HL-60 (cell line): ENCODE results near the gene NET1.
A peak's percentile ranks its signal among the peaks of the same experiment; 100 is the strongest.

Experiments used
- DNase-seq, 2 experiments: peaks; one replicate each; pipeline ENCODE4 v3.0.0-alpha.2; 2010 to 2020; ENCODE audit warnings: low read depth in 1 of 2, low spot score in 1 of 2
- H3K27ac ChIP-seq: fragments of 250-450 bp; sonication (Bioruptor Pico); replicated peaks from 2 replicates; pipeline ENCODE4 v1.5.1; 2020; ENCODE audit warnings: mild to moderate bottlenecking, moderate library complexity
- H3K27me3 ChIP-seq: fragments of 250-450 bp; sonication (Bioruptor Pico); 2 replicates; pipeline ENCODE4 v1.5.1; 2021; ENCODE audit warnings: mild to moderate bottlenecking, moderate library complexity; ENCODE audit not compliant: insufficient read depth, poor library complexity, severe bottlenecking
- H3K4me3 ChIP-seq: replicated peaks from 2 replicates; pipeline ENCODE4 v1.5.1; 2011; ENCODE audit warnings: mild to moderate bottlenecking, control low read depth, low read length; ENCODE audit not compliant: insufficient read depth
- GABPA ChIP-seq: IDR thresholded peaks from 2 replicates; pipeline ENCODE4 v1.6.1; 2012; ENCODE audit warnings: low read depth
- POLR2AphosphoS5 ChIP-seq: IDR thresholded peaks from 2 replicates; pipeline ENCODE4 v1.6.1; 2012; ENCODE audit warnings: low read depth
- REST ChIP-seq: IDR thresholded peaks from 2 replicates; pipeline ENCODE4 v1.6.1; 2012; ENCODE audit warnings: low read depth; ENCODE audit not compliant: insufficient replicate concordance
- SPI1 ChIP-seq: IDR thresholded peaks from 2 replicates; pipeline ENCODE4 v1.6.1; 2012; ENCODE audit warnings: low read depth, mild to moderate bottlenecking, borderline replicate concordance
- TF ChIP-seq, protein P1 (sequence below): IDR thresholded peaks from one replicate; pipeline ENCODE4 v1.5.1; 2011; ENCODE audit warnings: low read length, control low read depth, inconsistent platforms; ENCODE audit not compliant: insufficient read depth

Gene NET1

GRCh38 chr10:5434017-5434753 lies 21.8 kb downstream of the NET1 start:
- TF ChIP-seq REST (no peak), GABPA (no peak), SPI1 (no peak), POLR2AphosphoS5 (no peak)
- TF ChIP-seq, protein P1, sequence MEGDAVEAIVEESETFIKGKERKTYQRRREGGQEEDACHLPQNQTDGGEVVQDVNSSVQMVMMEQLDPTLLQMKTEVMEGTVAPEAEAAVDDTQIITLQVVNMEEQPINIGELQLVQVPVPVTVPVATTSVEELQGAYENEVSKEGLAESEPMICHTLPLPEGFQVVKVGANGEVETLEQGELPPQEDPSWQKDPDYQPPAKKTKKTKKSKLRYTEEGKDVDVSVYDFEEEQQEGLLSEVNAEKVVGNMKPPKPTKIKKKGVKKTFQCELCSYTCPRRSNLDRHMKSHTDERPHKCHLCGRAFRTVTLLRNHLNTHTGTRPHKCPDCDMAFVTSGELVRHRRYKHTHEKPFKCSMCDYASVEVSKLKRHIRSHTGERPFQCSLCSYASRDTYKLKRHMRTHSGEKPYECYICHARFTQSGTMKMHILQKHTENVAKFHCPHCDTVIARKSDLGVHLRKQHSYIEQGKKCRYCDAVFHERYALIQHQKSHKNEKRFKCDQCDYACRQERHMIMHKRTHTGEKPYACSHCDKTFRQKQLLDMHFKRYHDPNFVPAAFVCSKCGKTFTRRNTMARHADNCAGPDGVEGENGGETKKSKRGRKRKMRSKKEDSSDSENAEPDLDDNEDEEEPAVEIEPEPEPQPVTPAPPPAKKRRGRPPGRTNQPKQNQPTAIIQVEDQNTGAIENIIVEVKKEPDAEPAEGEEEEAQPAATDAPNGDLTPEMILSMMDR: peak; percentile 3

DNA sequence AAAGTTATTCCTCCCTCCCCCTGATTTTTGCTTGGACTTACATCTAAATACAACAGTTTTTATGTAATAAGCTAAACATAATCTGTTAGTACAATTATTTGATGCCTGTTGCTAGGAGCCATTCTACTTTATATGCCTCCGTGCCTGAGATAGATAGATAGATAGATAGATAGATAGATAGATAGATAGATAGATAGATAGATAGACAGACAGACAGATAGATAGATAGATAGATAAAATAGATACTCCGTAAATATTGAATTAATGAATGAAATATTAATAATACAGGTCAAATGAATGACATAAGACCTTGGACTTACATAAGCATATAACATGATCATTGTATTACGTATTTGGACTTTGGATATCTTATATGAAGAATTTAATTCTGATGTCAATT lies 23.0 kb downstream of the NET1 start:
- H3K27ac ChIP-seq: no peak overlapping the region
- no peak for DNase-seq
- H3K4me3 ChIP-seq: no peak overlapping the region
- TF ChIP-seq REST: no peak
- TF ChIP-seq SPI1: no peak
- TF ChIP-seq GABPA: no peak
- TF ChIP-seq, protein P1: no peak
- TF ChIP-seq POLR2AphosphoS5: no peak
- H3K27me3 ChIP-seq: no peaks in the 10 kb centered on the region

More at GRCh38 chr10:5434017-5434753, 21.8 kb downstream of the NET1 start:
- peak in 1 of 2 experiments; percentile 2 for DNase-seq
- Histone ChIP-seq H3K27me3 (no peaks in the 10 kb centered on the region), H3K27ac (no peak overlapping the region), H3K4me3 (no peak overlapping the region)

DNA sequence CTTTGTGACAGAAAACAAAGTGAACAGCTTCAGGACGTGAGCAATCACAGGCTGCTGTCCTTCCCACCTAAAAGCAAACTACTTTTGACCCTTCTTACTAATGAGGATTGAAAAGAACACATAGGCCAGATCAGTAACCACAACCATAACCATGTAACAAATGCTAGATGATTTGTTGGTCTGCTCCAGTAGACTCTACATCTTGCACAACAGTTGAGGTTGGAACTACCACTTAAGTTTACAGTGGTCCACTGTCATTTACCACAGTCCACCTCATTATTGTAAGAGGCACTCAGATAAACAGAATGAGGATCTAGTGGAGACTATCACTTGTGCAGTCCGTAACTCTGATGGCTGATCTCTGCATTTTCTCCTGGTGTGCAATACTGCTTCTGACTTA lies 27.8 kb downstream of the NET1 start:
- H3K27me3 ChIP-seq: no peaks in the 10 kb centered on the region
- no peak for DNase-seq
- H3K27ac ChIP-seq: no peak overlapping the region
- no peak overlapping the region for H3K4me3 ChIP-seq
- TF ChIP-seq SPI1: no peak

- Histone ChIP-seq H3K27ac (no peak overlapping the region), H3K4me3 (no peak overlapping the region), H3K27me3 (no peaks in the 10 kb centered on the region)
- TF ChIP-seq REST (no peak), POLR2AphosphoS5 (no peak), GABPA (no peak), SPI1 (no peak)
- TF ChIP-seq, protein P1: no peak
- no peak for DNase-seq
Observed at GRCh38 chr10:5441106-5441505, 28.7 kb downstream of the NET1 start.
